ENCODE data around the gene KIF5A.

DNA sequence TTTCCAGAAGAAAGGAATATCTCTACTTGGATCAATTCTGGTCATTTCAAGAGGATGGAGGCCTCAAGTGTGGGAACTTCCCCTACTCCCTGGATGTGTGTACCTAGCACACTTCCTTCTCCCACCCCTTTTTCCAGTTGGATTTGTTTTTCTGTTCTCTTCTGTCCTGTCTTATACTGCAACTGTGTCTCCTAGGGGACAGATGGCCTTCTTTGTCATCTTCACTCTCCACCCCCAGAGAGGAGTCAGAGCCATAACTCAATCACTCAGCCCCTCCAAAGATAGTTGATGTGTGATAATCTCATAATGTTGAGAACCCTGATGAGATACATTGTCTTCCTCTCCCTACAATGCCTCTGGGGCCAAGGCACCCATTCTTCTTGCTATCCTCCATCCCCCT lies 52.7 kb downstream of the KIF5A start:
- TF ChIP-seq, protein P1, sequence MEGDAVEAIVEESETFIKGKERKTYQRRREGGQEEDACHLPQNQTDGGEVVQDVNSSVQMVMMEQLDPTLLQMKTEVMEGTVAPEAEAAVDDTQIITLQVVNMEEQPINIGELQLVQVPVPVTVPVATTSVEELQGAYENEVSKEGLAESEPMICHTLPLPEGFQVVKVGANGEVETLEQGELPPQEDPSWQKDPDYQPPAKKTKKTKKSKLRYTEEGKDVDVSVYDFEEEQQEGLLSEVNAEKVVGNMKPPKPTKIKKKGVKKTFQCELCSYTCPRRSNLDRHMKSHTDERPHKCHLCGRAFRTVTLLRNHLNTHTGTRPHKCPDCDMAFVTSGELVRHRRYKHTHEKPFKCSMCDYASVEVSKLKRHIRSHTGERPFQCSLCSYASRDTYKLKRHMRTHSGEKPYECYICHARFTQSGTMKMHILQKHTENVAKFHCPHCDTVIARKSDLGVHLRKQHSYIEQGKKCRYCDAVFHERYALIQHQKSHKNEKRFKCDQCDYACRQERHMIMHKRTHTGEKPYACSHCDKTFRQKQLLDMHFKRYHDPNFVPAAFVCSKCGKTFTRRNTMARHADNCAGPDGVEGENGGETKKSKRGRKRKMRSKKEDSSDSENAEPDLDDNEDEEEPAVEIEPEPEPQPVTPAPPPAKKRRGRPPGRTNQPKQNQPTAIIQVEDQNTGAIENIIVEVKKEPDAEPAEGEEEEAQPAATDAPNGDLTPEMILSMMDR (IDR thresholded peaks at IDR 0.05; ENCODE audit: low read depth, low read length): no peak
- TF ChIP-seq MYC (IDR thresholded peaks at IDR 0.05; ENCODE audit: low read depth, low read length) (no peak), POLR2A (IDR thresholded peaks at IDR 0.05; ENCODE audit: extremely low read depth, insufficient read length) (no peak)
- TF ChIP-seq, protein P2, sequence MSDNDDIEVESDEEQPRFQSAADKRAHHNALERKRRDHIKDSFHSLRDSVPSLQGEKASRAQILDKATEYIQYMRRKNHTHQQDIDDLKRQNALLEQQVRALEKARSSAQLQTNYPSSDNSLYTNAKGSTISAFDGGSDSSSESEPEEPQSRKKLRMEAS (IDR thresholded peaks at IDR 0.05; ENCODE audit: low read depth, low read length): no peak
